Stimulated activated naive CD8-positive, alpha-beta T cell treated with anti-CD3 and anti-CD28 coated beads, Interleukin-15, amount 100 ng/mL, for 72 hours (primary cell): Measurements from ENCODE around the gene RPS25.
"Not testable (repeated sequence)": the region's sequence is repeated elsewhere in the genome, so short reads cannot be mapped to it uniquely, and the experiment has no call there.

Experiments
- ATAC-seq: fragments of 150-1000 bp; cut with Tn5 transposase; 2 replicates; pipeline ENCODE4 v1.10.0; 2021; ENCODE audit warnings: mild to moderate bottlenecking, moderate library complexity
- DNase-seq, 2 donors: peaks; one replicate each; pipeline ENCODE4 v3.0.0; 2021 to 2022
- H3K27ac Mint-ChIP-seq, 2 donors: one replicate each; pipeline ENCODE4 v1.8.0; 2022; ENCODE audit warnings: mild to moderate bottlenecking in 2 of 2, mixed read lengths in 2 of 2, moderate library complexity in 2 of 2
- H3K27me3 Mint-ChIP-seq: one replicate; pipeline ENCODE4 v1.8.0; 2022; ENCODE audit warnings: mixed read lengths
- H3K4me1 Mint-ChIP-seq: one replicate; pipeline ENCODE4 v1.8.0; 2022; ENCODE audit warnings: mild to moderate bottlenecking, mixed read lengths
- H3K4me3 Mint-ChIP-seq, 2 donors: one replicate each; pipeline ENCODE4 v1.8.0; 2022; ENCODE audit warnings: mild to moderate bottlenecking in 2 of 2, mixed read lengths in 2 of 2, moderate library complexity in 1 of 2
- H3K9me3 Mint-ChIP-seq, 2 donors: one replicate each; pipeline ENCODE4 v1.8.0; 2022; ENCODE audit warnings: mixed read lengths in 2 of 2

RPS25 gene

DNA sequence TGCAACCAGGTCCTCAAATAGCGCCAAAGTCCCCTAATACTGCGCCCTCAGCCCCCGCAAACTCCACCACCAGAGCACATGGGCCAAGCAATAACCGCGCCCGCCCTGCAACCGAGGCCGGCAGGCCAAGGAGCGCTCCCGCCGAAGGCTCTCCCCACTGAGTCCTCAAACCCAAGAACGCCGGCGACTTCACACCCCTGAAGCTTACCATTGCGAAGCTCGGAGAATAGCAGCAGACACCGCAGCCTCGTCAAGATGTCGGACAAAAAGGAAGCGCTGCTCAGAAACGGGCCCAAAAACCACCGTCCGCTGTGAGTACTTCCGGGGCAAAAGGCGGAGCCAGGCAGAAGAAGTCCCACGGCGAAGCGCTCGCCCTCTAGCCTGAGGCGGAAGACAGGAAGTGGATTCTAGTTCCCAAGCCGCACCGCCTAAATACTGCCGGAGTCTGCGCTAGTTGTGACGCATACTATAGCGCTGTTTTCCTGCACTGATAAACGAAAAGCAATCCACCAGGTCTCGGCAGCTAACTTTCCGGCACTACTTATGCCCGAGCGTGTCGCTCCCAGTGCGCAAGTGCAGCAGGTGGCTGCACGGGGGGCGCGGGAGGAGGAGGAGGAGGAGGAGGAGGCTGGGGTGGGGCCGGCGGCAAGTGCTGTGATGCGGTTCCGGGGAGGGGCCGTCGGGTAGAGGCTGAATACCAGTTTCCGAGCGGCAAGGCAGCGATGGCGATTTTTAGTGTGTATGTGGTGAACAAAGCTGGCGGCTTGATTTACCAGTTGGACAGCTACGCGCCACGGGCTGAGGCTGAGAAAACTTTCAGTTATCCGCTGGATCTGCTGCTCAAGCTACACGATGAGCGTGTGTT is at the start of gene RPS25, which contains the start of gene TRAPPC4:
Gene RPS25 (minus strand): TSS at position 270 of the 865 bp plus-strand sequence. CDS start 59 bp downstream, at position 211.
Gene TRAPPC4 (plus strand): TSS at position 693 of the 865 bp plus-strand sequence. CDS start 30 bp downstream, at position 723.
- H3K9me3 Mint-ChIP-seq = no peaks in the 10 kb centered on the region
- DNase-seq (peak; percentile 94 to 95), ATAC-seq (peak; percentile 94)
- H3K4me3 Mint-ChIP-seq = peak within 1 kb of the TSS; percentile 95 to 99
- H3K27ac Mint-ChIP-seq = peak within 1 kb of the TSS; percentile 99
- peaks cover 61% of the 10 kb centered on the region for H3K4me1 Mint-ChIP-seq
- H3K27me3 Mint-ChIP-seq = no peaks in the 10 kb centered on the region

DNA sequence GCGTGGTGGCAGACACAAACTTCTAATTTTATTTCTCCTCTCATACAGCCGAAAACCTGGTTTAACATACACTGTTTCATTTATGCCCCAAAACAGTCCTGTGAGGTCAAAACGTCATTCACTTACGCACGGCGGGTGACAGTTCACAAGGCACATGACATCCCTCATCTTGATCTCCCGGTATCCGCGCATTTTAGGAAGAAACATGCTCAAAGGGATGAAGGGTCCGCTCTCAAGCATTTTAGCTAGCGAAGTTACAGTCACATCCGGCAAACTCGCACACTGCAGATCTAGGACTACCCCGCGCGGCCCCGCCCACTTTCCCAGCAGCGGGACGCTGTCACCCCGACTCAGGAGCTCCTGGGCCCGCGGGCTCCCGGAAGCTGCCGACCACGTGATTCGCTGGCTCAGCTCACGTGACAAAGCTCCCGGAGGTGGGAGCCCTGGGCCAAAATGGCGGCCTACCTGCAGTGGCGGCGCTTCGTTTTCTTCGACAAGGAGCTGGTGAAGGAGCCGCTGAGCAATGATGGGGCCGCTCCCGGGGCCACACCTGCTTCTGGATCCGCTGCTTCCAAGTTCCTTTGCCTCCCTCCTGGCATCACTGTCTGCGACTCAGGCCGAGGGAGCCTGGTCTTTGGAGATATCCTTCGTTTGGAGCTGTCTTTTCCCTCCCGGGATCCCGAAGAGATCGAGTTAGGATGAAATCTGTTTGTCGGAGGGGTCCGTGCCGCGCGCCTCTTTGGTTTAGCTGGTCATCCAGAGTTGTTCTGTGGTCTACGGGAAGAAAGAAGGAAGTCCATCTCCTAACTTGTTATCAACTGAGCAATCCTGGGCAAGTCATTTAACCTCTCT is 49.5 kb upstream of the RPS25 start, which contains the start of gene VPS11:
Gene VPS11 (plus strand): TSS at position 448 of the 852 bp plus-strand sequence. CDS start 6 bp downstream, at position 454.
- ATAC-seq (peak; percentile 99), DNase-seq (peak; percentile 94 to 98)
- Mint-ChIP-seq H3K27me3 (no peaks in the 10 kb centered on the region), H3K9me3 (no peaks in the 10 kb centered on the region), H3K4me1 (peaks cover 40% of the 10 kb centered on the region), H3K27ac (peak within 1 kb of the TSS; percentile 95 to 96), H3K4me3 (peak within 1 kb of the TSS; percentile 91 to 95)

DNA sequence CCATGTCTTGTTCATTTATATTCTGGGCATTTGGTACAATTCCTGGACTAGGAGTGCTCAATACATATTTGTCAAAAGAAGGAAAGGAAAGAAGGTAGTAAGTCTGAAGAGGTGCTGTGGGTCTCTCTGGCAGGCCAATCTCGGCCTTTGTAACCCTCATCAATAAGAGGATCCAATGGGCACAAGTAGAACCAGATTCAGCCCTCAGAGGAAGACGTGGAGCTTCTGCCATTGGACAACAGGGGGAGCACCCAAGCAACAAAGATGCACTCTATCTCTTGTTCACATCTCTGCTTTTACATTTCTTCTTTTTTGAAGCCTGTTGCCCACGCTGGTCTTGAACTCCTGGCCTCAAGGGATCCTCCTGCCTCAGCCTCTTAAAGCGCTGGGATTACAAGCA is 47.2 kb upstream of the RPS25 start:
- no peak overlapping the region for H3K27ac Mint-ChIP-seq
- peak overlapping the region in 1 of 2 donors; percentile 91 for H3K4me3 Mint-ChIP-seq
- ATAC-seq = peak; percentile 41
- no peaks in the 10 kb centered on the region for H3K27me3 Mint-ChIP-seq
- peak; percentile 40 to 53 for DNase-seq
- no peaks in the 10 kb centered on the region for H3K9me3 Mint-ChIP-seq
- peaks cover 39% of the 10 kb centered on the region for H3K4me1 Mint-ChIP-seq

- ATAC-seq (no peak), DNase-seq (no peak)
- H3K27me3 Mint-ChIP-seq = no peaks in the 10 kb centered on the region
- H3K4me3 Mint-ChIP-seq = no peak overlapping the region
- no peaks in the 10 kb centered on the region for H3K9me3 Mint-ChIP-seq
- H3K4me1 Mint-ChIP-seq = peaks cover 34% of the 10 kb centered on the region
- H3K27ac Mint-ChIP-seq = no peak overlapping the region
Measured at GRCh38 chr11:119062779-119063178, 44.6 kb upstream of the RPS25 start.

GRCh38 chr11:119061256-119061655 is 43.1 kb upstream of the RPS25 start:
- no peak overlapping the region for H3K27ac Mint-ChIP-seq

DNA sequence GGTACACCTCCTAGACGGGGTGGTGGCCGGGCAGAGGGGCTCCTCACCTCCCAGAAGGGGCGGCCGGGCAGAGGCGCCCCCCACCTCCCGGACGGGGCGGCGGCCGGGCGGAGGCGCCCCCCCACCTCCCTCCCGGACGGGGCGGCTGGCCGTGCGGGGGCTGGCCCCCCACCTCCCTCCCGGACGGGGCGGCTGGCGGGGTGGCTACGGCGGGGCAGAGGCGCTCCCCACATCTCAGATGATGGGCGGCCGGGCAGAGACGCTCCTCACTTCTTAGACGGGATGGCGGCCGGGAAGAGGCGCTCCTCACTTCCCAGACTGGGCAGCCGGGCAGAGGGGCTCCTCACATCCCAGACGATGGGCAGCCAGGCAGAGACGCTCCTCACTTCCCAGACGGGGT is 41.0 kb upstream of the RPS25 start:
- not testable (repeated sequence) for H3K27me3 Mint-ChIP-seq, H3K4me3 Mint-ChIP-seq, H3K9me3 Mint-ChIP-seq, ATAC-seq, DNase-seq, H3K27ac Mint-ChIP-seq
- peaks cover 36% of the 10 kb centered on the region for H3K4me1 Mint-ChIP-seq

More at GRCh38 chr11:119061256-119061655, 43.1 kb upstream of the RPS25 start:
- H3K4me3 Mint-ChIP-seq = no peak overlapping the region
- DNase-seq = no peak
- no peak for ATAC-seq
- no peaks in the 10 kb centered on the region for H3K9me3 Mint-ChIP-seq
- H3K27me3 Mint-ChIP-seq = no peaks in the 10 kb centered on the region
- H3K4me1 Mint-ChIP-seq = peaks cover 30% of the 10 kb centered on the region

- Mint-ChIP-seq H3K9me3 (no peaks in the 10 kb centered on the region), H3K27me3 (no peaks in the 10 kb centered on the region), H3K4me3 (peak within 1 kb of the TSS; percentile 91 to 96), H3K4me1 (peaks cover 56% of the 10 kb centered on the region), H3K27ac (peak within 1 kb of the TSS; percentile 99)
- ATAC-seq (peak; percentile 95), DNase-seq (peak; percentile 98 to 99)
Measured at GRCh38 chr11:119057000-119057769, 39.0 kb upstream of the RPS25 start, which contains the start of gene HYOU1. HYOU1 (minus strand) TSS chr11:119057205; CDS start chr11:119056160, 1,045 bp downstream.

DNA sequence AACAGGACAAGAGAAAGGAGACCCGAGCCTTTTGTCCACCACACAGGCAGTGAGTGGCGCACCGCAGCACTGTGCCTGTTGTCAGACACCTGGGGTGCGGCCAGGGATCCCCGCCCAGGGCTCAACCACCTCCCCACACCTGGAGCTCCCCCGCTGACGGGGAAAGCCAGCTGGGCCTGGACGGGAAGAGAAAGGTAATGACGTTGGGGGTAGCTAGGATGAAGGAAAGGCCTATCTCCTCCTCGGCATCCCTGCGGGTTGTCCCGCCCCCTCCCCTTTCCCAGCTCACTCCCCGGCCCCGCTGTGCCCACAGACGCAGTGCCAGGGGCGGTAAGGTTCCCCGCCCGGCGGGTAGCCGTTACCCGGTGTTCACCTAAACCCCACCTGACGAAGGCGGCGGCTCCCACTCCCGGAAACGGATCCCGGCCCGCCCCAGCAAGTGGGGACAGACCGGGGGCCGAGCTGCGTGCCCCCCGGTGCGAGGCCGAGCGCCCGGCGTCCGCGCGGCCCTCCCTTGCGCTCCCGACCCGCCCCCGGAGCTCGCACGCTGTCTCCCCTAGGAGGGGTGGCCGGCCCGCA is 38.4 kb upstream of the RPS25 start:
- H3K27me3 Mint-ChIP-seq = no peaks in the 10 kb centered on the region
- ATAC-seq (peak; percentile 27), DNase-seq (peak; percentile 41 to 58)
- peak overlapping the region; percentile 91 to 96 for H3K4me3 Mint-ChIP-seq
- no peaks in the 10 kb centered on the region for H3K9me3 Mint-ChIP-seq
- H3K27ac Mint-ChIP-seq = peak overlapping the region; percentile 99
- H3K4me1 Mint-ChIP-seq = peaks cover 61% of the 10 kb centered on the region

DNA sequence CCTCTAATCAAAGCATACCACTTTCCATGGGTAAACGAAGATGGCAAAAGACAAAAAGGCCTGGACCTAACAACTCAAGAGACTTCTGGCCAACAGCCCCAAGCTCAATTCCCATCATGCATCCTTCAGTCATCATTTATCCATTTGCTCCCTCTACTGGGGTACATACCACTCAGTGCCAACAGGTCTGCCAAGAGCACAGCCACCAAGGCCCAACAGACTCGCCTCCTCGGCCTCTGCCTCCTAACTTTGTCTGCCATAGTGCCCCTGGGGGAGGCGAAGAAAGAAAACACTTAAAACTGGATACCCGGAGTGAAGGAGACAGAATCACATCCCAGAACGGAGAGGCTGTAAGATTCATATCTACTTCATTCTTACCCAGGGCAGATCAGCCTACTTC is 37.8 kb upstream of the RPS25 start:
- Mint-ChIP-seq H3K9me3 (no peaks in the 10 kb centered on the region), H3K4me3 (peak overlapping the region; percentile 91 to 96), H3K4me1 (peaks cover 65% of the 10 kb centered on the region), H3K27ac (peak overlapping the region; percentile 94 to 99), H3K27me3 (no peaks in the 10 kb centered on the region)
- peak; percentile 18 to 33 for DNase-seq
- ATAC-seq = no peak

GRCh38 chr11:119054418-119054817 is 36.3 kb upstream of the RPS25 start:
- peak overlapping the region in 1 of 2 donors; percentile 14 for H3K4me3 Mint-ChIP-seq
- ATAC-seq (no peak), DNase-seq (no peak)
- H3K4me1 Mint-ChIP-seq = peaks cover 65% of the 10 kb centered on the region
- H3K27ac Mint-ChIP-seq = no peak overlapping the region
- H3K9me3 Mint-ChIP-seq = no peaks in the 10 kb centered on the region
- H3K27me3 Mint-ChIP-seq = no peaks in the 10 kb centered on the region

- Mint-ChIP-seq H3K27ac (peak overlapping the region; percentile 54 to 57), H3K27me3 (no peaks in the 10 kb centered on the region), H3K4me1 (peaks cover 52% of the 10 kb centered on the region), H3K4me3 (no peak overlapping the region), H3K9me3 (no peaks in the 10 kb centered on the region)
- no peak for ATAC-seq
- DNase-seq = no peak
Measured at GRCh38 chr11:119052163-119052814, 34.1 kb upstream of the RPS25 start.

DNA sequence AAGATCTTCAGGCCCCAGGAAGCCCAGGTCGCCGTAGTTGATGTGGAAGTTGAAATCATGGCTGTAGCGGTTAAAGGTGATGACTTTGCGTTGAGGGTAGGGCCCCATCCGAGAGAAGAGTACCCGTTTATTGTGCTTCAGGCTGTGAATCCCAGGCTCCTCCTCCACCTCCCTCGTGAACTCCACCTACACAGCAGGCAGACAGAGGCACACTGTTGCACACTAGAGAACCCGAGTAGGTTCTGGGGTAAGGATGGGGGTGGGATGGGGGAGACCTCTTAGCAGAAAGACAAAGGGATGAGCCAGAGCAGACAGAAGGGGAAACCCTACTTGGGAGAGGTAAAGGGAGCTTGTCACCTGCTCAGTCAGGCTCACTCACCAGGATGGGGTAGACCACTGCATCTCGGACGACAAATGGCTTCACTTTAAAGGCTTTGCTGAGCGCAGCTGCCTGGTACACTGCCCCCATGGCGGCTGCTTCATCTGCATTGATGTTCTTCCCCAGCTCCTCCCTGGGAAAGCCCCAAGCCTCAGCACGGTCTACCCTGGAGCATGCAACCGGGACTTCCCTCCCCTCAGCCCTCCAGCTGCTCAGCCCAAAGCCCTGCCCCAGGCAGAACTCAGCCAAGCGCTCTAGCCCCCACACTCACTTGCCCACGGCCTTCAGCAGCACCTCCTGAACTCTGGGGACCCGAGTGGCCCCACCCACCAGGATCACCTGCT is 33.5 kb upstream of the RPS25 start:
- H3K4me3 Mint-ChIP-seq = peak overlapping the region in 1 of 2 donors; percentile 3

DNA sequence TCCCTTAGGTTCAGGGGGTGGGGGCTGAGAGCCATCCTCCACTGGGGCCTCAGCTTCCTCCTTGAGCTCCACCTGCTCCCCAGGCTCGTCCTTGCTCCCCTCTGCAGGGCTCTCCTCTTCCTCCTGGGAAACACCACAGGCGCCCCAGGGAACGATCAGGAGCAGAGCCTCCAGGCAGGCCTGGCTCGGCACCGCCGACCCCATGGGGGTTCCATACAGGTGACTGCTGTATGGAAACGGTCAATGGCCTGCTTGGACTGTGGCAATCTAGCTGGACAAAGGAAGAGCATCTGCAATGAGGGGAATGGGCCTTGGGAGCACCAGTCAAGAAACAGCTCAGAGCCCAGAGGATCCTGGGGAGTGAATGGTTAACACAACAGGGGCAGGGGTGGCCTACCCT is 30.9 kb upstream of the RPS25 start:
- H3K9me3 Mint-ChIP-seq = no peaks in the 10 kb centered on the region
- DNase-seq (no peak), ATAC-seq (no peak)
- no peak overlapping the region for H3K4me3 Mint-ChIP-seq
- H3K27me3 Mint-ChIP-seq = no peaks in the 10 kb centered on the region
- H3K27ac Mint-ChIP-seq = peak overlapping the region; percentile 6 to 12
- H3K4me1 Mint-ChIP-seq = peaks cover 29% of the 10 kb centered on the region

More for the DNA sequence above, 33.5 kb upstream of the RPS25 start:
- ATAC-seq (peak; percentile 44), DNase-seq (no peak)
- no peaks in the 10 kb centered on the region for H3K27me3 Mint-ChIP-seq
- peaks cover 52% of the 10 kb centered on the region for H3K4me1 Mint-ChIP-seq
- peak overlapping the region; percentile 54 to 57 for H3K27ac Mint-ChIP-seq
- H3K9me3 Mint-ChIP-seq = no peaks in the 10 kb centered on the region
